ENCODE data around the gene GGACT.
"Not testable (repeated sequence)": the region's sequence is repeated elsewhere in the genome, so short reads cannot be mapped to it uniquely, and the experiment has no call there.

The GGACT gene

GRCh38 chr13:100588331-100589177 lies at the start of gene GGACT:
GGACT (minus strand) TSS chr13:100588789; CDS start chr13:100532591, 56,198 bp downstream.
- peak; percentile 75 for DNase-seq

- DNase-seq, result no peak
Observed at GRCh38 chr13:100637796-100638195, 49.2 kb upstream of the GGACT start.

- DNase-seq, result no peak
Observed at GRCh38 chr13:100637380-100637779, 48.8 kb upstream of the GGACT start.

GRCh38 chr13:100636441-100636840 lies 47.9 kb upstream of the GGACT start:
- DNase-seq, result no peak

- no peak for DNase-seq
Observed at GRCh38 chr13:100636004-100636403, 47.4 kb upstream of the GGACT start.

GRCh38 chr13:100634696-100635095 lies 46.1 kb upstream of the GGACT start:
- no peak for DNase-seq

GRCh38 chr13:100633461-100633860 lies 44.9 kb upstream of the GGACT start:
- DNase-seq, result no peak

GRCh38 chr13:100630555-100630954 lies 42.0 kb upstream of the GGACT start:
- no peak for DNase-seq

- DNase-seq, result no peak
Observed at GRCh38 chr13:100627120-100627519, 38.5 kb upstream of the GGACT start.

- DNase-seq, result no peak
Observed at GRCh38 chr13:100625447-100625846, 36.9 kb upstream of the GGACT start.

GRCh38 chr13:100620792-100621191 lies 32.2 kb upstream of the GGACT start:
- DNase-seq, result no peak

- DNase-seq, result no peak
Observed at GRCh38 chr13:100619940-100620339, 31.4 kb upstream of the GGACT start.

- not testable (repeated sequence) for DNase-seq
Observed at GRCh38 chr13:100618897-100619296, 30.3 kb upstream of the GGACT start.

- DNase-seq, result no peak
Observed at GRCh38 chr13:100613031-100613430, 24.4 kb upstream of the GGACT start.

GRCh38 chr13:100611678-100612492 lies 23.3 kb upstream of the GGACT start:
- no peak for DNase-seq

GRCh38 chr13:100610391-100611347 lies 22.1 kb upstream of the GGACT start:
- peak; percentile 17 for DNase-seq

GRCh38 chr13:100608906-100609305 lies 20.3 kb upstream of the GGACT start:
- peak; percentile 54 for DNase-seq

GRCh38 chr13:100608489-100608888 lies 19.9 kb upstream of the GGACT start:
- no peak for DNase-seq

- DNase-seq, result peak; percentile 14
Observed at GRCh38 chr13:100604918-100605710, 16.5 kb upstream of the GGACT start.

- no peak for DNase-seq
Observed at GRCh38 chr13:100602493-100603111, 14.0 kb upstream of the GGACT start.

GRCh38 chr13:100601716-100602115 lies 13.1 kb upstream of the GGACT start:
- DNase-seq, result no peak
